GM18867 (cell line): ENCODE results near the gene ALPK3.

Source experiments
- ATAC-seq: cut with Tn5 transposase; IDR thresholded peaks from one replicate; pipeline ENCODE4 v1.9.1; 2021; ENCODE audit warnings: mild to moderate bottlenecking, moderate library complexity; ENCODE audit not compliant: unreplicated experiment

Gene ALPK3, protein sequence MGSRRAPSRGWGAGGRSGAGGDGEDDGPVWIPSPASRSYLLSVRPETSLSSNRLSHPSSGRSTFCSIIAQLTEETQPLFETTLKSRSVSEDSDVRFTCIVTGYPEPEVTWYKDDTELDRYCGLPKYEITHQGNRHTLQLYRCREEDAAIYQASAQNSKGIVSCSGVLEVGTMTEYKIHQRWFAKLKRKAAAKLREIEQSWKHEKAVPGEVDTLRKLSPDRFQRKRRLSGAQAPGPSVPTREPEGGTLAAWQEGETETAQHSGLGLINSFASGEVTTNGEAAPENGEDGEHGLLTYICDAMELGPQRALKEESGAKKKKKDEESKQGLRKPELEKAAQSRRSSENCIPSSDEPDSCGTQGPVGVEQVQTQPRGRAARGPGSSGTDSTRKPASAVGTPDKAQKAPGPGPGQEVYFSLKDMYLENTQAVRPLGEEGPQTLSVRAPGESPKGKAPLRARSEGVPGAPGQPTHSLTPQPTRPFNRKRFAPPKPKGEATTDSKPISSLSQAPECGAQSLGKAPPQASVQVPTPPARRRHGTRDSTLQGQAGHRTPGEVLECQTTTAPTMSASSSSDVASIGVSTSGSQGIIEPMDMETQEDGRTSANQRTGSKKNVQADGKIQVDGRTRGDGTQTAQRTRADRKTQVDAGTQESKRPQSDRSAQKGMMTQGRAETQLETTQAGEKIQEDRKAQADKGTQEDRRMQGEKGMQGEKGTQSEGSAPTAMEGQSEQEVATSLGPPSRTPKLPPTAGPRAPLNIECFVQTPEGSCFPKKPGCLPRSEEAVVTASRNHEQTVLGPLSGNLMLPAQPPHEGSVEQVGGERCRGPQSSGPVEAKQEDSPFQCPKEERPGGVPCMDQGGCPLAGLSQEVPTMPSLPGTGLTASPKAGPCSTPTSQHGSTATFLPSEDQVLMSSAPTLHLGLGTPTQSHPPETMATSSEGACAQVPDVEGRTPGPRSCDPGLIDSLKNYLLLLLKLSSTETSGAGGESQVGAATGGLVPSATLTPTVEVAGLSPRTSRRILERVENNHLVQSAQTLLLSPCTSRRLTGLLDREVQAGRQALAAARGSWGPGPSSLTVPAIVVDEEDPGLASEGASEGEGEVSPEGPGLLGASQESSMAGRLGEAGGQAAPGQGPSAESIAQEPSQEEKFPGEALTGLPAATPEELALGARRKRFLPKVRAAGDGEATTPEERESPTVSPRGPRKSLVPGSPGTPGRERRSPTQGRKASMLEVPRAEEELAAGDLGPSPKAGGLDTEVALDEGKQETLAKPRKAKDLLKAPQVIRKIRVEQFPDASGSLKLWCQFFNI (N-terminal part only)

DNA sequence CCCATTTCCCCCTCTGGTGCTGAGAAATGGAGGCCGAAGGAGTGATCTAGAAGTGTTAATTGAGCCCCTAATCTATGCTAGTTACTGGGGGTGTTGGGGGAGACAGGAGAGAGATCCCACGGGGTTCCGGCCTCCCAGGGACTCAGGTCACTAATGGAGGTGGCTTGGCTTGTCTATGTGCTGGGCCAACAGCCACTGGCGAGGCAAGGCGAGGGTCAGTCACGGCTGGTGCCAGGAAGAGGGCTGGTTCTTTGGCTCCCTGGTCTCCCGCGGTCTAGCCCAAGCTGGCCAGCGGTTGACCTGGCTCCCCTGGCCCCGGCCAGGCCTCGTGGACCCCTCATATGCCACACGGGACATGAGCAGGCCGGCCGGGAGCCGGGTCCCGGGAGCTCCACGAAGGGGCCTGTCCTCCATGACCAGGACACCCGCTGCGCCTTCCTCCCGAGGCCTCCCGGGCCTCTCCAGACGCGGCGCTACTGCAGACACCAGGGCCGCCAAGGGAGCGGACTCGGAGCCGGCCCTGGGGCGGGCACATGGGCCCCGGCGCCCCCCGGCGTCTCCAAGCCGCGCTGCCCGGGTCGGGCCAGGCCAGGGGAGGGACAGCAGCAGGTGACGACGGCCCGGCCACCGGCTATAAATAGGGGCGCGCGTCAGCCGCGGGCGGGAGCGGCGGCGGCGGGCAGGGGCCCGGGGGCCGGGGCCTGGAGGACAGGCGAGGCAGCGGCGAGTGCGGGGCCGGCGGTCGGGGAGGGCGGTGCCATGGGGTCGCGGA, at the start of gene ALPK3:
ALPK3 (plus strand) TSS at position 663 of the 772 bp plus-strand sequence; CDS start at position 760, 97 bp downstream.
- ATAC-seq: no peak

DNA sequence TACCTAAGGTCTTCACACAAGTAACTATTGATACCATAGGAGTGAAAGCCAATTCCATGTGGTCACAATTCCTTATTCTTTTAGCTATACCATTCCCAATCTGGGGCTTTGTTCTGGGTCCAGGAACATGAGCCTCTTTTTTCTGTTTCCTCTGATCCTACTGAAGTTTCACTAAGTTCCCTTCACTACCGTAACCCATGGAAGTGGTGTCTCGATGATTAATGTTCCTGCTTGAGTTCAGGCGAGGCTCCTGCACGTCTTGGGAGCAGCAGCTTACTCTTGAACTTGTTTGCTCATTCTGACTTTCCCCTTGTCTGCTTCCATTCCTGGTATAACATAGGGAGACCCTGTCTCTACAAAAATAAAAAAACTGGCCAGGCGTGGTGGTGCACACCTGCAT, 45.1 kb upstream of the ALPK3 start:
- ATAC-seq: no peak

DNA sequence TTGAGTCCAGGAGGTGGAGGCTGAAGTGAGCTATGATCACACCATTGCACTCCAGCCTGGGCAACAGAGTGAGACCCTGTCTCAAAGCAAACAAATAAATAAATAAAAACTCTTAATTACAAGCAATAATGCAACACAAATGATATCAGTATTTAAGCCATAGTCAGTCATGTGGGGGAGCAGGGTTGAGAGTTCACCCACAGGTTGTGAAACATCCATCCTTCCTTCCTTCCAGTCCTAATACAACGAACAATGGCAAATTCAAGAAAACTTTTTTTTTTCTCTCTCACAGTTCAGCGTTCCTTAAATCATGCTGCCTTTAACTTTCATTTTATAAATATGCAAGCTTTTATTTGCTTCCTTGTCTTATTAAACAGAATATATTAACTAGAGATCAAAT, 44.7 kb upstream of the ALPK3 start:
- ATAC-seq: no peak

DNA sequence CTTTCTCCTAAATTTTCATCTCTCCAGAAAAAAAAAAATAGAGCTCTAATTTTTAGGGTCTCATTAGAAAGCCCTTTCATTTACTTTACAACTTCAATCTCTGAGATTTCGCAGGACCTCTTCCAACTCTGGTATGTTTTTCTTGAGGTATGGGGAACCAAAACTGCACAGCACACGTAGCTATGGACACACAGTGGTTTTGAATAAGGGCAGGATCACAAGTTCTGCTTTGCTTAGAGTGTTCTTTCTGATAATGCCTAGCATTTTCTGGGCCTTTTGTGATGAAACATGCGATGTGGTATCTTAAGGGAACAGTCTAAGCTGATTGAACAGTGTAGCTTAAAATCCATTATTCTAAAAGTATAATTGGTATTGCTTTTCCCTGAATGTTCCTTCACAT, 43.4 kb upstream of the ALPK3 start:
- no peak for ATAC-seq

DNA sequence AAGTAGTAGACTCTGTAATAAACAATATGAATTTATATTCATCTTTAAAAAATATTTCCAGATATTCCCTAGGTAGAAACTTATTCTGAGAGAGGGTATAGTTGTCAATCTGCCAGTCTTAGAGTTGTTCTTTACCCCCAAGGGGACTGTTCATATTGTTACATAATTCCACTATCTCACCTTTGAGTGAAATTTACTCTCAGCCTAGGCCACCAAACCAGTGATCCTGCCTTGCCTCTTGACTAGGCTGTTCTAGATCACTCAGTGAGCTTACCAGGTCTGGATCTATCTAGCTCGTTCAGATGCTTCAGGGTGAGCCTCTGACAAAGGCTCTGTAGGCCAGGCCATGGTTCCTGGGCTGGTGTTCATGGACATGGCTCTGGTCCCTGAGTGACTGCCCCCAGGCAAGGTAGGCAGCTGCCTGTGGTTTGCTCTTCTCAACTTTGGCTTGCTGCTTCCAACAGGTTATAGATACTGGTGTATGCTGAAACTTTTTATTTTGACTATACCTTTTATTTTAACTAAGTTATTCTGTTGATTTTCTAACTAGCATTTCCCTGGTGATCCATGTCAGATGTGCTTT, 41.2 kb upstream of the ALPK3 start:
- no peak for ATAC-seq

DNA sequence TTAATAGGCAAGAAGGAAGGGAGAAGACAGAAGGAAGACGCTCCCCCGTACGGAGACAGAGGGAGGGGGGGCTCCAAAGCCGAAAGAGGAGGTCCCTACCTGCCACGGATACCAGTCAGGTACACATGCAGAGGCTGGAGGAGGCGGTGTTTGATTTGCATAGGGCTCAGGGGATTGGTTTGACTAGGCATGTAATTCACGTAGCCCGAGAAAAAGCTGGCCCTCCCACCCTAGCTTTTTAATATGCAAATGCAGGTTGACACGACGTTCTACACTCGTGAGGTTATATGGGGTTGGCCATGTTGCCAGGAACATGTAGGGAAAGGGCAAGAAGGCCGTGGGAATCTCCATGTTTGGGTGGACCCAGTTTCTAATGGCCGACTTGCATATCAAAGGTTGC, 39.0 kb upstream of the ALPK3 start:
- ATAC-seq: no peak

DNA sequence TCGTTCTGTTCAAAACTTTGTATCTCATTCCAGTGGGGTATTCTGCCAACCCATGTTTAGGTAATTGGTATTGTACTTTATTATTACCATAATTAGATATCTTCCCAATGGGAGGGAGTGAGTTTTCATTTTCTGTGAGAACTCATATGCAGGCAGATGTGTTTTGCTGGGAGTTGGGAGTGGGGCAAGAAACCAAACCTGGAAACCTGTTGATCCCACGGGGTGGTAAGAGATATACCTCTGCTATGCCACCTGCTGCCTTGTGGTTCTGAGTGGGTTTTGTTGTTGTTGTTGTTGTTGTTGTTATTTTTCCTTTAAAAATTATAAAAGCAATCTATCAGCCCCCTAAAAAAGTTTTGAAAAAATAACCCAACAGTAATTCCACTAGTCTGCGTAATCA, 36.7 kb upstream of the ALPK3 start:
- ATAC-seq: no peak

DNA sequence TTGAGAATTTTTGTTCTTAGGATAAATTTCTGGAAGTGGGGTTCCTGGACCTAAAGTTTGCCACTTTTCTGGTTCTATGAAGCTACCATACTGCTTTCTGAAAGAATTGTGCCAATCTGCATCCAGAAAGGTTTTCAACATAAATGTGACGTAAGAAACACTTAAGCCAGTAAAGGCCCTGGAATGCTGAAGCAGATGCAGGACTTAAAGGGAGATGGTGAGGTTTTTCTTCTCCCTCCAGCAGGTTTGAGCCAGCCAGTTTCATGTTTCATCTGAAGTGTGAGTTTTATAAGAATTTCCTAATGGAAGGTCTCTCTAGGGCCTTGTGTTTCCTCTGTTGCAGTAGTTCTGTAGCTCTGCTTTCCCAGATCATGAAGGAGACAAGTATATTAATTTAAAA, 35.7 kb upstream of the ALPK3 start:
- ATAC-seq: no peak

DNA sequence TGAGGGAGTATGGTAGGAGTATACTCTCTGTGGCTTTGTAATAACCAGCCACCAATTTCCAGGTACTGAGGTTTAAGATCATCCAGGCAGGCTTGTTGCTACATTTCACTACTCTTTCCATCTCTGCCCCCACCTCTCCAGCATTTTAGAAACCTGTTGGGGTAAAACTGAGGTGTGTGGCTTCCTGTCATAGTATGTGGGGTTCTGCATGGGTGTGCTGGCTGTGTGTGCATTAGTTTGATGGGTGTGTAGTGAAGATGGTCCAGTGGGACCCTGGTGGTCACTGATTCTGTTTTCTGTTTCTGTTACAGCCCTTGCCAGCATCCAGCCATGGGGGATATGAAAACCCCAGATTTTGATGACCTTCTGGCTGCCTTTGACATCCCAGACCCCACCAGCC, 34.8 kb upstream of the ALPK3 start:
- no peak for ATAC-seq

DNA sequence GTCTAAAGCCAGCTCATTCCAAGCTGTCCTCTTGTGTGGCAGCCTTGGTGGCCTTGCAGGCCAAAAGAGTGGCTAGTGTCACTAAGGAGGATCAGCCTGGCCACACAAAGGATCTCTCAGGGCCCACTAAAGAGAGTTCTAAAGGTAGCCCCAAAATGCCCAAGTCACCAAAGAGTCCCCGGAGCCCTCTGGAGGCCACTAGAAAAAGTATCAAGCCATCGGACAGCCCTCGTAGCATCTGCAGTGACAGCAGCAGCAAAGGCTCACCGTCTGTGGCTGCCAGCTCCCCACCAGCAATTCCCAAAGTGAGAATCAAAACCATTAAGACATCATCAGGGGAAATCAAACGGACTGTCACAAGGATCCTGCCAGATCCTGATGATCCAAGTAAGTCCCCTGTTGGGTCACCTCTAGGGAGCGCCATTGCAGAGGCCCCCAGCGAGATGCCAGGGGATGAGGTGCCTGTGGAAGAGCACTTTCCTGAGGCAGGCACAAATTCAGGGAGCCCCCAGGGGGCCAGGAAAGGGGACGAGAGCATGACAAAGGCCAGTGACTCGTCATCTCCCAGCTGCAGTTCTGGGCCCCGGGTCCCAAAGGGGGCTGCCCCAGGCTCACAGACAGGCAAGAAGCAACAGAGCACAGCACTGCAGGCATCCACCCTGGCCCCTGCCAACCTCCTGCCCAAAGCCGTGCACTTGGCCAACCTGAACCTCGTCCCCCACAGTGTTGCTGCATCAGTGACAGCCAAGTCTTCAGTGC, 33.5 kb upstream of the ALPK3 start:
- no peak for ATAC-seq

DNA sequence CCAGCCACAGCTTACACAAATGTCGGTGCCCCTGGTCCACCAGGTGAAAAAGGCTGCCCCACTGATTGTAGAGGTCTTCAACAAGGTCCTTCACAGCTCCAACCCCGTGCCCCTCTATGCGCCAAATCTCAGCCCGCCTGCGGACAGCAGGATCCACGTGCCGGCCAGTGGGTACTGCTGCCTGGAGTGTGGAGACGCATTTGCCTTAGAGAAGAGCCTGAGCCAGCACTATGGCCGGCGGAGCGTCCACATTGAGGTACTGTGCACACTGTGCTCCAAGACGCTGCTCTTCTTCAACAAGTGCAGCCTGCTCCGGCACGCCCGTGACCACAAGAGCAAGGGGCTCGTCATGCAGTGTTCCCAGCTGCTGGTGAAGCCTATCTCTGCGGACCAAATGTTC, 32.9 kb upstream of the ALPK3 start:
- ATAC-seq: no peak

DNA sequence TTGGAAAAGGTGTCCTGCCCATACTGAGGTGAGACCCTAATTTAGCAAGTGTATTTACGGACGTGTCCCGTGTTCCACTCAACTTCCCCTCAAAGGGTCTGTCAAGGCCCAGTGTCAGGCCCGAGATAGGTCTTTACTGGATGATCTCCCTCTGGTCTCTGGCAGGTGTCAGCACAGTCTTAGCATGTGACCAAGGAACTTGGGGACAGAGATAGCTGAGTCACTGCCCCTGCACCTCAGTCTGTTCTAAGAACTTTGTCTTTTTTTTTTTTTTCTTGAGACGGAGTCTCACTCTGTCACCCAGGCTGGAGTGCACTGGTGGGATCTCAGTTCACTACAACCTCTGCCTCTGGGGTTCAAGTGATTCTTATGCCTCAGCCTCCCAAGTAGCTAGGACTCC, 32.1 kb upstream of the ALPK3 start:
- no peak for ATAC-seq

DNA sequence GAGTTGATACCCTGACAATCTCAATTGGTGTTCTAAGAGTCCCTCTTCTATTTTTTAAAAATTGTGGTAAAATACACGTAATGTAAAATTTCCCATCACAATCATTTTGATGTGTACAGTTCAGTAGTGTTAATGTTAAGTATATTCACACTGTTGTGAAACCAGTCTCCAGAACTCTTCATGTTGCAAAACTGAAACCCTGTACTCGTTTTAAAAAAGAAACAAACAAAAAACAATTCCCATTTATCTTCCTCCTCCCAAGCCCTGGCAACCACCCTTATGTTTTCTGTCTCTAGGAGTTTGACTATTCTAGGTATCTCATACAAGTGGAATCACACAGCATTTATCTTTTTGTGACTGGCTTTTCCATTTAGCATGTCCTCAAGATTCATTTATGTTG, 28.7 kb upstream of the ALPK3 start:
- ATAC-seq: no peak

DNA sequence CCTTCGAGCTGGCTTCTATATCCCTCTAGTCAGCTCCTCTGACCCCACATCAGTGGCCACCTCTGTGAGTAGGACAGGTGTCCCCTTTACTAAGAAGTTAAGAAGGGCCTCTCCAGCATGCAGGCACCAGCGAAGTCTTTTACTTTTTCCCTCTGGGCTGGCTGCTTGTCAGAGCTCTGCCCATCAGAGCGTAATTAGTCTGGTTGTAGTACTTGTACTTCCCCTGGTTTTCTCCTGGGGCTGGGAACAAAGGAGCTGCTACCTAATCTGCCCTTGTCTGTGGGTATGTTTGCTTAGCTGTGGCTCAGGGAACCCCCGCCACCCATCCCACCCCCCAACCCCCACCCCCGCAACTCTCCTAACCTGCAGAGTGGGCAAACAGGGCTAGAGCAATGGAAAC, 27.4 kb upstream of the ALPK3 start:
- no peak for ATAC-seq

DNA sequence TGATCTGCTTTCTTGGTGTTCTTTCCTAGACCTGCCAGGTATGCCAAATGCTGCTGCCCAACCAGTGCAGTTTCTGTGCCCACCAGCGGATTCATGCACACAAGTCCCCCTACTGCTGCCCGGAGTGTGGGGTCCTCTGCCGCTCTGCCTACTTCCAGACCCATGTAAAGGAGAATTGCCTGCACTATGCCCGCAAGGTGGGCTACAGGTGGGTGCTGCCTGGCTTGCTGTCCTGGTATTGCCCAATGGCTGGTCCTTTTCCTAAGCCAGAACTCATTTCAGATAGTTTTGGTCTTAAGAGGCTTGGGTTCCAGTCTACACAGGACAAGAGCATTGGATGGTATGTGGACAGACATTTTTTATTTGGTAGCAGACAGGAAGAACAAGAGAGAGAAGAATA, 26.5 kb upstream of the ALPK3 start:
- no peak for ATAC-seq

DNA sequence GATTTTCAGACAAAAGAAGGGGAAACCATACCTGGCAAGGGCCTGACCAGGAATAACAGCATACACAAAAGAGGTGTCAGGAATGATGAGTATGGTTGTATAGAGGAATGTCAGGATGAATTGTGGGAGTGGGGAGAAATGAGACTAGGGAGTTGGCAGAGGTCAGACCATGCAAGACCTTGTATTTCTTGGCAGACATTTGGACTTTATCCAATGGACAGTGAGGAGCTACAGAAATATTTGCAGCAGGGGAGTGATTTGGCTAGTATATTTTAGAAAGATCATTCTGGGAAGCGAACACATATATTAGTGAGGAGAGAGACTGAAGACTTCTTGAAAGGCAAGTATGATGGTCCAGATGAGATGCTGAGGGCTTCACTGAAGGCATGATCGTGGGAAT, 25.4 kb upstream of the ALPK3 start:
- ATAC-seq: no peak

DNA sequence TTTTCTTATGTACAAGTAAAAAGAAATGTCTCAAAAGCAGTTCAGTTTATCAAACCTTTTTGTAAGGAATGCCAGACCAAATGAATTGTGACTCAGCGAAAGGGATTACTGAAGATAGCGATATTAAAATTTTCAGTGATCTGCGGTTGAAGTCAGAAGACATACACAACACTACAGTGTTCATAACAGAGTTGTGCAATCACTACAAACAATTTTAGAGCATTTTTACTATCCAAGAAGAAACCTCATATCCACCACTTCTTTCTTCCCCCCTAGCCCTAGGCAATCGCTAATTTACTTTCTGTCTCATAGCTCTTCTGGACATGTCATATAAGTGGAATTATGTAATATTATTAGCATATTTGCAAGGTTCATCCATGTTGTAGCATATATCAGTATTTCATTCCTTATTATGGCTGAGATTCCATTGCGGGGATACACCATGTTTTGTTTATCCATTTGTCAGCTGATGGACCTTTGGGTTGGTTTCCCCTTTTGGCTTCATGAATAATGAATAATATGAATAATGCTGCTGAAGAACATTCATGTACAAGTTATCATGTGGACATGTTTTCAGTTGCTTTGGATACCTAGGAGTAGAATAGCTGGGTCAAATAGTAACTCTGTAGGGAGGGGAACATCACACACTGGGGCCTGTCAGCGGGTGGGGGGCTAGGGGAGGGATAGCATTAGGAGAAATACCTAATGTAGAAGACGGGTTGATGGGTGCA, 23.6 kb upstream of the ALPK3 start:
- ATAC-seq: no peak

DNA sequence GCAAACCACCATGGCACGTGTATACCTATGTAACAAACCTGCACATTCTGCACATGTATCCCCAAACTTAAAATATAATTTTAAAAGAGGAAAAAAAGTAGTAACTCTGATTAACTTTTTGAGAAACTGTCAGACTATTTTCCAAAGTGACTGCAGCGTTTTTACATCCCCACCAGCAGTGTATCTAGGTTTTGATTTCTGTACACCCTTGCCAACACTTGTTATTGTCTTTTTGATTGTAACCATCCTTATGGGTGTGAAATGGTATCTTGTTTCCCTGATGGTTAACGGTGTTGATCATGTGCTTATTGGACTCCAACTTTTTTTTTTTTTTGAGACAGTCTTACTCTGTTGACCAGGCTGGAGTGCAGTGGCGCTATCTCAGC, 23.0 kb upstream of the ALPK3 start:
- ATAC-seq: no peak

DNA sequence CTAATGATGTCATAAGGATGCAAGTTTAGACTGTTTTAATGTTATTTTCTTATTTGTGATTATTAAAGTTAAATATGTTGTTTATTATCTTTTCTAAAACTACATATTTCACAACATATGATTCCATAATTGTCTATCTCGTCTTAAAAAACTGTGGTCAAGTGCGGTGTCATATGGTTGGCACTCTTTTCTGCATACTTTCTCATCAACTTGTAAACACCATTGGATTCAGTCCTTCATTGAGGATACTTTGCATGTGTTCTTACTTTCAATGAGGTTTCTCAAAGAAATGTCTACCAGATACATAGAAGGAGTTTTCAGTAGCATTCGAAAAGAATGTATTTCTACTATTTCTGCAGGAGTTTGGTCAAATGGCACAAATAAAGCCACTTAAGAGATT, 22.0 kb upstream of the ALPK3 start:
- no peak for ATAC-seq
